ENCODE data around the gene SOX2. TPM values are rescaled to one million over a fixed set of nuclear protein-coding genes. Genes with fewer than 3 reads are reported as not detected.

Gene SOX2
- total RNA-seq, 4 donors from 2014 or later = 0.53 TPM; not detected in 3

GRCh38 chr3:181709537-181710279 is 2.0 kb upstream of the SOX2 start:
- in situ Hi-C loops (cut with MboI; ENCODE audit: low sequenced_read_pairs in 4 of 4) (loop anchor here (10.0 to 25.0 kb wide), 3 partner anchors 545 to 975 kb away; no protein-coding TSS in a partner anchor), intact Hi-C loops (cut with DNase I; ENCODE audit: low total_unique reads) (loop anchor here (1.0 to 2.0 kb wide), 2 partner anchors 549 to 974 kb away; no protein-coding TSS in a partner anchor)
- Histone ChIP-seq H3K4me1 (peaks cover 0 to 13% of the 10 kb centered on the region in 2 donors), H3K27ac (no peak overlapping the region), H3K4me3 (no peak overlapping the region), H3K27me3 (peaks cover 93 to 100% (median 96%) of the 10 kb centered on the region in 3 donors), H3K9me3 (no peaks in the 10 kb centered on the region), H3K36me3 (no peaks in the 10 kb centered on the region)
- TF ChIP-seq POLR2A (IDR thresholded peaks at IDR 0.05) (no peak), CTCF (IDR thresholded peaks at IDR 0.05 in 4 of 5, conservative IDR thresholded peaks at IDR 0.05 in 1 of 5) (peak; percentile 56 to 84 (median 68))
- peak in 1 of 2 donors; percentile 35 for DNase-seq
- ATAC-seq = peak; percentile 55 to 65

GRCh38 chr3:181710345-181711291 is 1.1 kb upstream of the SOX2 start:
- Histone ChIP-seq H3K36me3 (no peaks in the 10 kb centered on the region), H3K27me3 (peaks cover 93 to 98% (median 94%) of the 10 kb centered on the region in 3 donors), H3K27ac (no peak overlapping the region), H3K4me1 (peaks cover 0 to 13% of the 10 kb centered on the region in 2 donors), H3K4me3 (peak overlapping the region in 1 of 4 donors; percentile 25), H3K9me3 (no peaks in the 10 kb centered on the region)
- TF ChIP-seq POLR2A (IDR thresholded peaks at IDR 0.05) (no peak), CTCF (IDR thresholded peaks at IDR 0.05 in 4 of 5, conservative IDR thresholded peaks at IDR 0.05 in 1 of 5) (no peak)
- no peak for DNase-seq
- in situ Hi-C loops (cut with MboI; ENCODE audit: low sequenced_read_pairs in 4 of 4) (loop anchor here in 1 of 4 donors (25.0 kb wide), 1 partner anchor 552 kb away; no protein-coding TSS in a partner anchor), intact Hi-C loops (cut with DNase I; ENCODE audit: low total_unique reads) (no loop called here)
- ATAC-seq = no peak

GRCh38 chr3:181712226-181712552 is 464 bp downstream of the SOX2 start:
- peaks cover 93 to 98% (median 95%) of the 10 kb centered on the region in 3 donors for H3K27me3 ChIP-seq
- no peaks in the 10 kb centered on the region for H3K9me3 ChIP-seq
- no peak for TF ChIP-seq POLR2A (IDR thresholded peaks at IDR 0.05)
- TF ChIP-seq CTCF (IDR thresholded peaks at IDR 0.05 in 4 of 5, conservative IDR thresholded peaks at IDR 0.05 in 1 of 5) = no peak
- no peak overlapping the region for H3K27ac ChIP-seq
- in situ Hi-C loops (cut with MboI; ENCODE audit: low sequenced_read_pairs in 4 of 4) (loop anchor here in 1 of 4 donors (25.0 kb wide), 1 partner anchor 550 kb away; no protein-coding TSS in a partner anchor), intact Hi-C loops (cut with DNase I; ENCODE audit: low total_unique reads) (no loop called here)
- ATAC-seq (no peak), DNase-seq (no peak)
- no peaks in the 10 kb centered on the region for H3K36me3 ChIP-seq
- peaks cover 0 to 13% of the 10 kb centered on the region in 2 donors for H3K4me1 ChIP-seq
- H3K4me3 ChIP-seq = peak overlapping the region; percentile 22 to 41 (median 32)

GRCh38 chr3:181712553-181713279 is 991 bp downstream of the SOX2 start:
- in situ Hi-C loops (cut with MboI; ENCODE audit: low sequenced_read_pairs in 4 of 4) (loop anchor here in 1 of 4 donors (25.0 kb wide), 1 partner anchor 550 kb away; no protein-coding TSS in a partner anchor), intact Hi-C loops (cut with DNase I; ENCODE audit: low total_unique reads) (no loop called here)
- Histone ChIP-seq H3K4me1 (peaks cover 0 to 13% of the 10 kb centered on the region in 2 donors), H3K36me3 (no peaks in the 10 kb centered on the region), H3K9me3 (no peaks in the 10 kb centered on the region), H3K4me3 (peak overlapping the region; percentile 3 to 41 (median 32)), H3K27ac (no peak overlapping the region), H3K27me3 (peaks cover 93 to 98% (median 95%) of the 10 kb centered on the region in 3 donors)
- DNase-seq = no peak
- TF ChIP-seq CTCF (IDR thresholded peaks at IDR 0.05 in 4 of 5, conservative IDR thresholded peaks at IDR 0.05 in 1 of 5) = no peak
- TF ChIP-seq POLR2A (IDR thresholded peaks at IDR 0.05) = no peak
- no peak for ATAC-seq
